Right cardiac atrium (tissue), 5 donors: ENCODE data around the gene ZFTA. TPM values are rescaled to one million over a fixed set of nuclear protein-coding genes. Genes with fewer than 3 reads are reported as not detected.
A peak's percentile ranks its signal among the peaks of the same experiment; 100 is the strongest.

Source experiments
- ATAC-seq, 2 donors: fragments of 200-7000 bp; cut with Tn5 transposase; one replicate each; pipeline versions ENCODE4 v1.8.0 to v1.9.1; 2020; ENCODE audit warnings: moderate library complexity in 2 of 2, mild to moderate bottlenecking in 1 of 2
- DNase-seq, 3 donors: peaks; one replicate each; pipeline ENCODE4 v3.0.0-alpha.2; 2020
- H3K27ac ChIP-seq: one replicate; pipeline ENCODE4 v1.5.1; 2013; ENCODE audit warnings: mild to moderate bottlenecking, low read length, control low read depth, moderate library complexity
- H3K27me3 ChIP-seq: one replicate; pipeline ENCODE4 v1.6.1; 2013; ENCODE audit not compliant: control insufficient read depth, insufficient read depth
- H3K4me1 ChIP-seq: one replicate; pipeline ENCODE4 v1.6.1; 2013; ENCODE audit warnings: low read length; ENCODE audit not compliant: control insufficient read depth, insufficient read depth
- H3K4me3 ChIP-seq: one replicate; pipeline ENCODE4 v1.5.1; 2013; ENCODE audit warnings: low read length, control low read depth
- H3K9me3 ChIP-seq: one replicate; pipeline ENCODE4 v1.6.1; 2013; ENCODE audit warnings: low read length; ENCODE audit not compliant: control insufficient read depth
- WGBS: extraction: QIAGEN DNeasy Blood & Tissue Kit; methylation state at CpG from one replicate; pipeline ENCODE4 v1.1.7; 2013; 5-methylcytosine and 5-hydroxymethylcytosine counted together
- intact Hi-C, 4 donors: fragments of 100-400 bp; cut with DNase I; formaldehyde crosslinking; loops; one replicate each; pipeline versions ENCODE4 v1.11.0 to v1.14.0; 2022 to 2023
- polyA plus RNA-seq: library from polyadenylated mRNA; stranded (reverse); fragments of 200-250 nt; gene quantifications from one replicate; pipeline ENCODE4 v1.2.3, GENCODE V29; 2013
- total RNA-seq, 4 donors: library from RNA; stranded (reverse); fragmentation: NEBNext Ultra II Directional; extraction: Animal tissue kit (Norgen Biotek cat#: 25700); gene quantifications; one replicate each; pipeline ENCODE4 v1.2.1, GENCODE V29; 2021
- donor health status: healthy with polysubstance abuse.
- donor health status: DM: no; HTN: yes; CAD: no.
- donor health status: DM: no; HTN: no; CAD: no.
- donor health status: DM: no; HTN: yes; CAD: no; lungs with severe emphysema.
- donor health status: DM: yes; HTN: yes; CAD: no.

The ZFTA gene
- total and polyA plus RNA-seq, 5 donors, result 7.9 to 17.7 (median 15.1) TPM

GRCh38 chr11:63747011-63747410, 21.6 kb downstream of the ZFTA start:
- WGBS, result 85% methylated on average over 3 of the region's 3 CpGs
- ATAC-seq (no peak), DNase-seq (no peak)
- H3K27ac ChIP-seq, result no peak overlapping the region
- no peaks in the 10 kb centered on the region for H3K9me3 ChIP-seq
- no peak overlapping the region for H3K4me3 ChIP-seq
- no peaks in the 10 kb centered on the region for H3K4me1 ChIP-seq
- intact Hi-C loops, result no loop called here
- no peaks in the 10 kb centered on the region for H3K27me3 ChIP-seq

GRCh38 chr11:63745304-63746170, 23.0 kb downstream of the ZFTA start:
- no peak for ATAC-seq
- H3K4me1 ChIP-seq, result no peaks in the 10 kb centered on the region
- H3K27ac ChIP-seq, result no peak overlapping the region
- WGBS, result 83% methylated on average over 13 of the region's 13 CpGs
- DNase-seq, result no peak
- no peak overlapping the region for H3K4me3 ChIP-seq
- H3K9me3 ChIP-seq, result no peaks in the 10 kb centered on the region
- no peaks in the 10 kb centered on the region for H3K27me3 ChIP-seq
- intact Hi-C loops, result no loop called here

- Histone ChIP-seq H3K27ac (no peak overlapping the region), H3K27me3 (no peaks in the 10 kb centered on the region), H3K9me3 (no peaks in the 10 kb centered on the region), H3K4me3 (no peak overlapping the region), H3K4me1 (peaks cover 1% of the 10 kb centered on the region)
- peak; percentile 52 to 59 for ATAC-seq
- 18% methylated on average over 8 of the region's 8 CpGs for WGBS
- peak; percentile 68 to 90 (median 71) for DNase-seq
- intact Hi-C loops, result loop anchor here (10.0 kb wide), 3 partner anchors 94 to 264 kb away; no protein-coding TSS in a partner anchor
Measured at GRCh38 chr11:63738720-63739360, 29.7 kb downstream of the ZFTA start.

DNA sequence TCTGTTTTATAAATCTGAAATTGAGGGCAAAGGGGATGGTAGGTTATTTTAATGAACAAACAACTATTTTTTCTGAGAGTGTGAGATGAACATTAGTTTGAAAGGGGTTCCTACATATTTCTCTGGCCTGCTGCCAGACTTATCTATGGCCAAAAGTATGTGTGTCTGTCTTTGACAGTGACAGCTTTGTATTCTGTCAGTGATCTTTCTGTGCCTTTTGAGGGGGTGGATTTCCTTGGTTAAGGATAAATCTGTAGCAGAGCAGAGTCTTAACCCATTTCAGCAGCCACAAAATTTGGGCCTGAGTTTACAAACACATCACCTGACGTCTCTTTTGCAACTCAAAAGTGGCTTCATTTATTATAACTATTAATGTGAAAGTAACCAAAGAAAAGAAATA, 30.9 kb downstream of the ZFTA start:
- intact Hi-C loops, result loop anchor here (10.0 kb wide), 3 partner anchors 93 to 263 kb away; no protein-coding TSS in a partner anchor
- no peaks in the 10 kb centered on the region for H3K9me3 ChIP-seq
- no peaks in the 10 kb centered on the region for H3K27me3 ChIP-seq
- H3K4me1 ChIP-seq, result peaks cover 1% of the 10 kb centered on the region
- 75% methylated on average over 1 of the region's 1 CpG for WGBS
- no peak overlapping the region for H3K27ac ChIP-seq
- ATAC-seq (no peak), DNase-seq (no peak)
- no peak overlapping the region for H3K4me3 ChIP-seq

GRCh38 chr11:63736864-63737263, 31.7 kb downstream of the ZFTA start:
- ATAC-seq, result no peak
- intact Hi-C loops, result loop anchor here (10.0 kb wide), 3 partner anchors 92 to 262 kb away; no protein-coding TSS in a partner anchor
- 98% methylated on average over 4 of the region's 4 CpGs for WGBS
- Histone ChIP-seq H3K27ac (no peak overlapping the region), H3K4me1 (peaks cover 1% of the 10 kb centered on the region), H3K9me3 (no peaks in the 10 kb centered on the region), H3K4me3 (no peak overlapping the region), H3K27me3 (no peaks in the 10 kb centered on the region)
- no peak for DNase-seq

GRCh38 chr11:63729326-63729725, 39.2 kb downstream of the ZFTA start:
- H3K9me3 ChIP-seq, result no peaks in the 10 kb centered on the region
- no peak for DNase-seq
- H3K4me3 ChIP-seq, result no peak overlapping the region
- WGBS, result 87% methylated on average over 3 of the region's 3 CpGs
- no peaks in the 10 kb centered on the region for H3K27me3 ChIP-seq
- no peak for ATAC-seq
- intact Hi-C loops, result no loop called here
- no peaks in the 10 kb centered on the region for H3K4me1 ChIP-seq
- H3K27ac ChIP-seq, result no peak overlapping the region

GRCh38 chr11:63720611-63721010, 48.0 kb downstream of the ZFTA start:
- ATAC-seq (no peak), DNase-seq (no peak)
- intact Hi-C loops, result no loop called here
- no peaks in the 10 kb centered on the region for H3K4me1 ChIP-seq
- no peaks in the 10 kb centered on the region for H3K27me3 ChIP-seq
- H3K27ac ChIP-seq, result no peak overlapping the region
- 95% methylated on average over 3 of the region's 3 CpGs for WGBS
- H3K4me3 ChIP-seq, result no peak overlapping the region
- no peaks in the 10 kb centered on the region for H3K9me3 ChIP-seq

DNA sequence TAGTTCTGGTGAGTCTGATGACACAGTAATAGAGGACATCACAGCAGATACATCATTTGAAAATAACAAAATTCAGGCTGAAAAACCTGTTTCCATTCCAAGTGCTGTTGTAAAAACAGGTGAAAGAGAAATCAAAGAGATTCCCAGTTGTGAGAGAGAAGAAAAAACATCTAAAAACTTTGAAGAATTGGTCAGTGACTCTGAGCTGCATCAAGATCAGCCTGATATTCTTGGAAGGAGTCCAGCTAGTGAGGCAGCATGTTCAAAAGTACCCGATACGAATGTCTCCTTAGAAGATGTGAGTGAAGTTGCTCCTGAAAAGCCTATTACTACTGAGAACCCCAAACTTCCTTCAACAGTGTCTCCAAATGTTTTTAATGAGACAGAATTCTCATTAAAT, 48.6 kb downstream of the ZFTA start:
- H3K4me3 ChIP-seq, result no peak overlapping the region
- no peaks in the 10 kb centered on the region for H3K27me3 ChIP-seq
- no peaks in the 10 kb centered on the region for H3K9me3 ChIP-seq
- intact Hi-C loops, result no loop called here
- DNase-seq, result no peak
- ATAC-seq, result no peak
- WGBS, result 63% methylated on average over 2 of the region's 2 CpGs
- H3K27ac ChIP-seq, result no peak overlapping the region
- no peaks in the 10 kb centered on the region for H3K4me1 ChIP-seq

- no peak overlapping the region for H3K27ac ChIP-seq
- 54% methylated on average over 1 of the region's 1 CpG for WGBS
Measured at GRCh38 chr11:63719001-63719400, 49.6 kb downstream of the ZFTA start.

More at GRCh38 chr11:63719001-63719400, 49.6 kb downstream of the ZFTA start:
- Histone ChIP-seq H3K4me1 (no peaks in the 10 kb centered on the region), H3K27me3 (no peaks in the 10 kb centered on the region), H3K4me3 (no peak overlapping the region), H3K9me3 (no peaks in the 10 kb centered on the region)
- DNase-seq (no peak), ATAC-seq (no peak)
- intact Hi-C loops, result no loop called here
